ENCODE data around the gene THSD7A. TPM values are rescaled to one million over a fixed set of nuclear protein-coding genes. Genes with fewer than 3 reads are reported as not detected.

The THSD7A gene, protein sequence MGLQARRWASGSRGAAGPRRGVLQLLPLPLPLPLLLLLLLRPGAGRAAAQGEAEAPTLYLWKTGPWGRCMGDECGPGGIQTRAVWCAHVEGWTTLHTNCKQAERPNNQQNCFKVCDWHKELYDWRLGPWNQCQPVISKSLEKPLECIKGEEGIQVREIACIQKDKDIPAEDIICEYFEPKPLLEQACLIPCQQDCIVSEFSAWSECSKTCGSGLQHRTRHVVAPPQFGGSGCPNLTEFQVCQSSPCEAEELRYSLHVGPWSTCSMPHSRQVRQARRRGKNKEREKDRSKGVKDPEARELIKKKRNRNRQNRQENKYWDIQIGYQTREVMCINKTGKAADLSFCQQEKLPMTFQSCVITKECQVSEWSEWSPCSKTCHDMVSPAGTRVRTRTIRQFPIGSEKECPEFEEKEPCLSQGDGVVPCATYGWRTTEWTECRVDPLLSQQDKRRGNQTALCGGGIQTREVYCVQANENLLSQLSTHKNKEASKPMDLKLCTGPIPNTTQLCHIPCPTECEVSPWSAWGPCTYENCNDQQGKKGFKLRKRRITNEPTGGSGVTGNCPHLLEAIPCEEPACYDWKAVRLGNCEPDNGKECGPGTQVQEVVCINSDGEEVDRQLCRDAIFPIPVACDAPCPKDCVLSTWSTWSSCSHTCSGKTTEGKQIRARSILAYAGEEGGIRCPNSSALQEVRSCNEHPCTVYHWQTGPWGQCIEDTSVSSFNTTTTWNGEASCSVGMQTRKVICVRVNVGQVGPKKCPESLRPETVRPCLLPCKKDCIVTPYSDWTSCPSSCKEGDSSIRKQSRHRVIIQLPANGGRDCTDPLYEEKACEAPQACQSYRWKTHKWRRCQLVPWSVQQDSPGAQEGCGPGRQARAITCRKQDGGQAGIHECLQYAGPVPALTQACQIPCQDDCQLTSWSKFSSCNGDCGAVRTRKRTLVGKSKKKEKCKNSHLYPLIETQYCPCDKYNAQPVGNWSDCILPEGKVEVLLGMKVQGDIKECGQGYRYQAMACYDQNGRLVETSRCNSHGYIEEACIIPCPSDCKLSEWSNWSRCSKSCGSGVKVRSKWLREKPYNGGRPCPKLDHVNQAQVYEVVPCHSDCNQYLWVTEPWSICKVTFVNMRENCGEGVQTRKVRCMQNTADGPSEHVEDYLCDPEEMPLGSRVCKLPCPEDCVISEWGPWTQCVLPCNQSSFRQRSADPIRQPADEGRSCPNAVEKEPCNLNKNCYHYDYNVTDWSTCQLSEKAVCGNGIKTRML (N-terminal part only)
- total RNA-seq = 24.3 TPM
- 5.1 TPM for polyA plus RNA-seq (ENCODE audit: insufficient read depth, low read depth, low replicate concordance)
- long read RNA-seq, donor 1, partial matches to known transcripts = 5 of 5 reads
- long read RNA-seq, donor 1, other reads (novel, unspliced or antisense) = 0 of 5 reads
- long read RNA-seq, donor 2 = 0 reads
- long read RNA-seq, donor 3, partial matches to known transcripts = 17 of 17 reads
- long read RNA-seq, donor 3, other reads (novel, unspliced or antisense) = 0 of 17 reads
- long read RNA-seq, donor 4, partial matches to known transcripts = 18 of 20 reads
- long read RNA-seq, donor 4, other reads (novel, unspliced or antisense) = 0 of 20 reads
- long read RNA-seq, donor 5 = 0 reads
- long read RNA-seq, donor 6, partial matches to known transcripts = 5 of 5 reads
- long read RNA-seq, donor 6, other reads (novel, unspliced or antisense) = 0 of 5 reads
- long read RNA-seq, donor 7, partial matches to known transcripts = 11 of 19 reads
- long read RNA-seq, donor 7, other reads (novel, unspliced or antisense) = 8 of 19 reads
- long read RNA-seq, donor 8, partial matches to known transcripts = 13 of 13 reads
- long read RNA-seq, donor 8, other reads (novel, unspliced or antisense) = 0 of 13 reads
- long read RNA-seq, donor 9 = 0 reads
- long read RNA-seq, donor 10, partial matches to known transcripts = 8 of 9 reads
- long read RNA-seq, donor 10, other reads (novel, unspliced or antisense) = 0 of 9 reads

- H3K27me3 ChIP-seq (ENCODE audit: control insufficient read depth, insufficient read depth, low read length) = no peaks in the 10 kb centered on the region
- peak within 1 kb of the TSS; percentile 86 to 95 (median 89) for H3K4me3 ChIP-seq (ENCODE audit: low read length in 3 of 3)
- FAIRE-seq (no peak), DNase-seq (peak; percentile 78 to 87 (median 83))
- H3K9me3 ChIP-seq (ENCODE audit: control insufficient read depth in 2 of 3, insufficient read depth in 1 of 3, low read length in 3 of 3) = no peaks in the 10 kb centered on the region
- no peaks in the 10 kb centered on the region for H3K36me3 ChIP-seq (ENCODE audit: control insufficient read depth in 2 of 3, insufficient read depth in 3 of 3, low read length in 3 of 3)
- intact Hi-C loops (cut with DNase I) = no loop called here
- H3K27ac ChIP-seq (ENCODE audit: low read depth in 2 of 2, low read length in 2 of 2) = peak within 1 kb of the TSS; percentile 72 to 85
- peaks cover 0 to 3% (median 0%) of the 10 kb centered on the region in 3 donors for H3K4me1 ChIP-seq (ENCODE audit: control insufficient read depth in 2 of 3, insufficient read depth in 2 of 3, low read depth in 1 of 3, low read length in 3 of 3)
- TF ChIP-seq, protein P1, sequence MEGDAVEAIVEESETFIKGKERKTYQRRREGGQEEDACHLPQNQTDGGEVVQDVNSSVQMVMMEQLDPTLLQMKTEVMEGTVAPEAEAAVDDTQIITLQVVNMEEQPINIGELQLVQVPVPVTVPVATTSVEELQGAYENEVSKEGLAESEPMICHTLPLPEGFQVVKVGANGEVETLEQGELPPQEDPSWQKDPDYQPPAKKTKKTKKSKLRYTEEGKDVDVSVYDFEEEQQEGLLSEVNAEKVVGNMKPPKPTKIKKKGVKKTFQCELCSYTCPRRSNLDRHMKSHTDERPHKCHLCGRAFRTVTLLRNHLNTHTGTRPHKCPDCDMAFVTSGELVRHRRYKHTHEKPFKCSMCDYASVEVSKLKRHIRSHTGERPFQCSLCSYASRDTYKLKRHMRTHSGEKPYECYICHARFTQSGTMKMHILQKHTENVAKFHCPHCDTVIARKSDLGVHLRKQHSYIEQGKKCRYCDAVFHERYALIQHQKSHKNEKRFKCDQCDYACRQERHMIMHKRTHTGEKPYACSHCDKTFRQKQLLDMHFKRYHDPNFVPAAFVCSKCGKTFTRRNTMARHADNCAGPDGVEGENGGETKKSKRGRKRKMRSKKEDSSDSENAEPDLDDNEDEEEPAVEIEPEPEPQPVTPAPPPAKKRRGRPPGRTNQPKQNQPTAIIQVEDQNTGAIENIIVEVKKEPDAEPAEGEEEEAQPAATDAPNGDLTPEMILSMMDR (IDR thresholded peaks at IDR 0.05; ENCODE audit: borderline replicate concordance, extremely low read depth, insufficient read depth) = peak; percentile 33
- peak within 1 kb of the TSS; percentile 76 to 92 (median 81) for H3K9ac ChIP-seq (ENCODE audit: low read length in 3 of 3)
Observed at GRCh38 chr7:11831736-11832495, at the start of gene THSD7A. Gene THSD7A, minus strand, starts transcription at chr7:11832198. Its CDS starts 252 bp downstream, at chr7:11831946.

GRCh38 chr7:11881680-11882079 lies 49.7 kb upstream of the THSD7A start:
- no peaks in the 10 kb centered on the region for H3K4me1 ChIP-seq (ENCODE audit: control insufficient read depth in 2 of 3, insufficient read depth in 2 of 3, low read depth in 1 of 3, low read length in 3 of 3)
- no peaks in the 10 kb centered on the region for H3K36me3 ChIP-seq (ENCODE audit: control insufficient read depth in 2 of 3, insufficient read depth in 3 of 3, low read length in 3 of 3)
- DNase-seq (no peak), FAIRE-seq (no peak)
- H3K9ac ChIP-seq (ENCODE audit: low read length in 3 of 3) = no peak overlapping the region
- TF ChIP-seq, protein P1 (IDR thresholded peaks at IDR 0.05; ENCODE audit: borderline replicate concordance, extremely low read depth, insufficient read depth) = no peak
- H3K27me3 ChIP-seq (ENCODE audit: control insufficient read depth, insufficient read depth, low read length) = no peaks in the 10 kb centered on the region
- H3K27ac ChIP-seq (ENCODE audit: low read depth in 2 of 2, low read length in 2 of 2) = no peak overlapping the region
- peaks cover 0 to 2% (median 0%) of the 10 kb centered on the region in 3 donors for H3K9me3 ChIP-seq (ENCODE audit: control insufficient read depth in 2 of 3, insufficient read depth in 1 of 3, low read length in 3 of 3)
- H3K4me3 ChIP-seq (ENCODE audit: low read length in 3 of 3) = no peak overlapping the region
- intact Hi-C loops (cut with DNase I) = no loop called here
